Activated T-cell treated with anti-CD3 and anti-CD28 coated beads, Interleukin-2, amount 50 U/mL, for 24 hours (primary cell): ENCODE results near the gene FANCD2.
"Not testable (repeated sequence)": the region's sequence is repeated elsewhere in the genome, so short reads cannot be mapped to it uniquely, and the experiment has no call there.

Experiments used
- DNase-seq: peaks from one replicate; pipeline ENCODE4 v3.0.0-alpha.2; 2020
- H3K27ac Mint-ChIP-seq: 2 replicates; pipeline ENCODE4 v1.8.0; 2020; ENCODE audit warnings: mild to moderate bottlenecking, mixed read lengths
- H3K27me3 Mint-ChIP-seq: 2 replicates; pipeline ENCODE4 v1.8.0; 2020; ENCODE audit warnings: mixed read lengths
- H3K36me3 Mint-ChIP-seq: 2 replicates; pipeline ENCODE4 v1.8.0; 2020; ENCODE audit warnings: low read depth, mixed read lengths
- H3K4me1 Mint-ChIP-seq: 2 replicates; pipeline ENCODE4 v1.8.0; 2020; ENCODE audit warnings: low read depth, mixed read lengths
- H3K4me3 Mint-ChIP-seq: 2 replicates; pipeline ENCODE4 v1.8.0; 2020; ENCODE audit warnings: mild to moderate bottlenecking, moderate library complexity, mixed read lengths
- H3K9me3 Mint-ChIP-seq: 2 replicates; pipeline ENCODE4 v1.8.0; 2020; ENCODE audit warnings: mixed read lengths

The FANCD2 gene

DNA sequence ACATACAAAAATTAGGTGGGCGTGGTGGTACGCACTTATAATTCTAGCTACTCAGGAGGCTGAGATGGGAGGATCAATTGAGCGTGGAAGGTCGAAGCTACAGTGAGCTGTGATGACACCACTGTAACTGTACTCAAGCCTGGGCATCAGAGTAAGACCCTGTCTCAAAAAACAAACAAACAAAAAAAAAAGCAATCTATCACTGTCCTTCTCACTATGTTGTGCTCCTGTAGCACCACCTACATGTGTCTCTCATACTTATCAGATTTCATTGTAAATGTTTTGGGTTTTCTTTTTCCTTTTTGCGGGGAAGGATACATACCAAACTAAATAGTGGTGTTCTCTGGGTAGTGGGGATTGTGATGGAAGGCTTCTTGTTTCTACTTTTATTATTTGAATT, 14.8 kb downstream of the FANCD2 start:
- Mint-ChIP-seq H3K4me3 (no peak overlapping the region), H3K27me3 (no peaks in the 10 kb centered on the region), H3K4me1 (peaks cover 2% of the 10 kb centered on the region), H3K36me3 (peaks cover 88% of the 10 kb centered on the region), H3K9me3 (no peaks in the 10 kb centered on the region), H3K27ac (no peak overlapping the region)
- no peak for DNase-seq

DNA sequence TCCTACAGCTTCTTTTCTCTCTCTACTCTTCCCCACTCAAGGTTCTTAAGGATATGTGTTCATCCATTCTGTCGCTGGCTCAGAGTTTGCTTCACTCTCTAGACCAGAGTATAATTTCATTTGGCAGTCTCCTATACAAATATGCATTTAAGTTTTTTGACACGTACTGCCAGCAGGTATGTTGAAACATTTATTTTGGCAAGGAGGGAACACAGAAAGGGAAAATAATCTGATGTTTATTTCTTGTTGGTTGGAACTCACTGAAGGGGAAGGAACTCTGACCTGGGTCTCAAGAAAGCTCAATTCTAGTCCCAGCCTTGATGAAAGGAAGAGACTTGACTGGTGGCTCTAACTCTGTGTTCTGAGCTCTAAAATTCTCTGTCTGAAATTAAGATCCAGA, 21.6 kb downstream of the FANCD2 start:
- no peaks in the 10 kb centered on the region for H3K27me3 Mint-ChIP-seq
- H3K4me3 Mint-ChIP-seq = no peak overlapping the region
- H3K27ac Mint-ChIP-seq = no peak overlapping the region
- H3K9me3 Mint-ChIP-seq = no peaks in the 10 kb centered on the region
- no peaks in the 10 kb centered on the region for H3K4me1 Mint-ChIP-seq
- H3K36me3 Mint-ChIP-seq = peaks cover 91% of the 10 kb centered on the region
- DNase-seq = no peak

GRCh38 chr3:10053054-10053453, 26.8 kb downstream of the FANCD2 start:
- not testable (repeated sequence) for H3K4me3 Mint-ChIP-seq, H3K4me1 Mint-ChIP-seq, H3K27ac Mint-ChIP-seq, H3K27me3 Mint-ChIP-seq, H3K9me3 Mint-ChIP-seq, DNase-seq
- H3K36me3 Mint-ChIP-seq = peaks cover 85% of the 10 kb centered on the region

DNA sequence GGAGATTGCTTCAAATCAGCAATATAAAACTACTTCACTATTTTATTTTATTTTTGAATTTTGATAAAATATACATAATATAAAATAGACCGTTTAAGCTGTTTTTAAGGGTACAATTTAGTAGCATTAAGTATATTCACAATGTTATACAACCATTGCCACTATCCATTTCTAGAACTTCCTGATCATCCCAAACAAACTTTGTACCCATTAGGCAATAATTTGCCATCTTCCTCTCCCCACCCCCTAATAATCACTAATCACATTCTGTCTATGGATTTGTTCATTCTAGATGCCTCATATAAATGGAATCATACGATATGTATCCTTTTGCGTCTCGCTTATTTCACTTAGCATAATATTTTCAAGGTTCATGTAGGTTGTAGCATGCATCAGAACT, 28.9 kb downstream of the FANCD2 start:
- Mint-ChIP-seq H3K4me1 (no peaks in the 10 kb centered on the region), H3K9me3 (no peaks in the 10 kb centered on the region), H3K27me3 (no peaks in the 10 kb centered on the region), H3K36me3 (peaks cover 84% of the 10 kb centered on the region), H3K27ac (no peak overlapping the region), H3K4me3 (no peak overlapping the region)
- DNase-seq = no peak

GRCh38 chr3:10070077-10070476, 43.8 kb downstream of the FANCD2 start:
- H3K27ac Mint-ChIP-seq, H3K27me3 Mint-ChIP-seq, H3K4me1 Mint-ChIP-seq, H3K9me3 Mint-ChIP-seq, H3K4me3 Mint-ChIP-seq, DNase-seq: not testable (repeated sequence)
- peaks cover 86% of the 10 kb centered on the region for H3K36me3 Mint-ChIP-seq

DNA sequence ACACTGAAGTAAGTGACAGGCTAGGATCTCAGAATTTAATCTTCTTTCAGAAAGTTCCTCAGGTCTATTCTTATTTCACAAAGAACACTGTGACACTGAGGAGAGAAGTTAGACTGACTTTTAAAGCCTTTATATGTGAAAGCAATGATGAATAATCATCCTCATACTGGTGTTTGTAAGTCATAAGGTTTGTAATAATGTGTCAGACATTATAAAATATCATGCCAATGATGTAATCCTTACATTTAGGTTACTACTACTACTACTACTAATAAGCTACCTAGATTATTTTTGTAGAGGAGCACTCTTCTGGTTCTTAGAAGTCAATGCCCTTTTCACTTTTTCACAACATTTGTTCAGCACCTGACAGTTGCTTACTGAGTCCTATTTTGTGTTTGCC, 48.4 kb downstream of the FANCD2 start:
- Mint-ChIP-seq H3K36me3 (peaks cover 80% of the 10 kb centered on the region), H3K9me3 (no peaks in the 10 kb centered on the region), H3K4me3 (no peak overlapping the region), H3K4me1 (peaks cover 4% of the 10 kb centered on the region), H3K27me3 (no peaks in the 10 kb centered on the region), H3K27ac (no peak overlapping the region)
- no peak for DNase-seq

GRCh38 chr3:10081871-10082270, 55.6 kb downstream of the FANCD2 start:
- no peaks in the 10 kb centered on the region for H3K27me3 Mint-ChIP-seq
- no peak overlapping the region for H3K27ac Mint-ChIP-seq
- H3K9me3 Mint-ChIP-seq = no peaks in the 10 kb centered on the region
- DNase-seq = no peak
- no peak overlapping the region for H3K4me3 Mint-ChIP-seq
- peaks cover 86% of the 10 kb centered on the region for H3K36me3 Mint-ChIP-seq
- H3K4me1 Mint-ChIP-seq = no peaks in the 10 kb centered on the region

GRCh38 chr3:10085738-10086137, 59.5 kb downstream of the FANCD2 start:
- H3K36me3 Mint-ChIP-seq = peaks cover 87% of the 10 kb centered on the region
- no peaks in the 10 kb centered on the region for H3K4me1 Mint-ChIP-seq
- DNase-seq = no peak
- H3K27me3 Mint-ChIP-seq = no peaks in the 10 kb centered on the region
- no peak overlapping the region for H3K4me3 Mint-ChIP-seq
- H3K27ac Mint-ChIP-seq = no peak overlapping the region
- H3K9me3 Mint-ChIP-seq = no peaks in the 10 kb centered on the region

DNA sequence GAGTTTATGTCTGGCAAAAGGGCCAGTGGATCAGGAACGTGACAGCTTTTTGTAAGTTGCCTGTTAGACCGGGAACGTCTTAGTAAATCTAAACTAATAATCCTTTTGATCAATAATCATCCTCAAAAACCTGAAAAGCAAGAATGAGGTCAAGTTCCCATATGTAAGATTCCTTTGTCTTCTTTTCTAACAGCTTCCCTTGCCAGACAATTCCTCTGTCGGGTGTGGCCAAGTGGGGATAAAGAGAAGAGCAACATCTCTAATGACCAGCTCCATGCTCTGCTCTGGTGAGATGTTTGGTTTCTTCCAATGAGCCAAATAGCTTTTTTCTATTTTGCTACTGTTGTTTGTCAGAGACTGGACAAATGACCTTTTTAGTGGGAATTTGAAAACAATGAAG, 62.0 kb downstream of the FANCD2 start:
- H3K4me3 Mint-ChIP-seq = no peak overlapping the region
- no peak for DNase-seq
- H3K27ac Mint-ChIP-seq = no peak overlapping the region
- no peaks in the 10 kb centered on the region for H3K4me1 Mint-ChIP-seq
- H3K9me3 Mint-ChIP-seq = no peaks in the 10 kb centered on the region
- no peaks in the 10 kb centered on the region for H3K27me3 Mint-ChIP-seq
- H3K36me3 Mint-ChIP-seq = peaks cover 83% of the 10 kb centered on the region

GRCh38 chr3:10090179-10090578, 63.9 kb downstream of the FANCD2 start:
- Mint-ChIP-seq H3K27ac (no peak overlapping the region), H3K36me3 (peaks cover 87% of the 10 kb centered on the region), H3K4me3 (no peak overlapping the region), H3K27me3 (no peaks in the 10 kb centered on the region), H3K4me1 (no peaks in the 10 kb centered on the region), H3K9me3 (no peaks in the 10 kb centered on the region)
- no peak for DNase-seq

GRCh38 chr3:10090774-10091173, 64.5 kb downstream of the FANCD2 start:
- peaks cover 88% of the 10 kb centered on the region for H3K36me3 Mint-ChIP-seq

DNA sequence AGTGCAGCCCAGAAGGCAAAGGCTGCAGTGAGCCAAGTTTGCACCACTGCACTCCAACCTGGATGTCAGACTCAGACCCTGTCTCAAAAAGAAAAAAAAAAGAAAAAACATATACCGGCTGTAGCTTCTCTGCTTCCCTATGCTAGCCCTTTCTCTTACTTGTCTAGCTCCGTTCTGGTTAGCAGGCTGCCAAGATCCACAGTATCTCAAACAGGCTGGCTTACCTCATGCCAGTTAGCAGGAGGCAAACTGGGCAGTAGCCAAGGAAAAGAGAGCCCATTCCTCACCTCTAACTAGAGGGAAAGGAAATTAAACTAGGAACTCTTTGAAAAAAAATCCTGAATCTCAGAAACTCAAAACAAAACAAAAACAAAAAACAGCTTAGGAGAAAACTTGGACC, 65.2 kb downstream of the FANCD2 start:
- not testable (repeated sequence) for H3K27ac Mint-ChIP-seq, H3K27me3 Mint-ChIP-seq, H3K4me3 Mint-ChIP-seq, H3K9me3 Mint-ChIP-seq, DNase-seq, H3K4me1 Mint-ChIP-seq
- peaks cover 88% of the 10 kb centered on the region for H3K36me3 Mint-ChIP-seq

More at GRCh38 chr3:10090774-10091173, 64.5 kb downstream of the FANCD2 start:
- H3K27me3 Mint-ChIP-seq, DNase-seq, H3K4me1 Mint-ChIP-seq, H3K27ac Mint-ChIP-seq, H3K4me3 Mint-ChIP-seq, H3K9me3 Mint-ChIP-seq: not testable (repeated sequence)

GRCh38 chr3:10093678-10094077, 67.4 kb downstream of the FANCD2 start:
- Mint-ChIP-seq H3K36me3 (peaks cover 88% of the 10 kb centered on the region), H3K27ac (no peak overlapping the region), H3K4me3 (no peak overlapping the region), H3K9me3 (no peaks in the 10 kb centered on the region), H3K4me1 (no peaks in the 10 kb centered on the region), H3K27me3 (no peaks in the 10 kb centered on the region)
- no peak for DNase-seq

DNA sequence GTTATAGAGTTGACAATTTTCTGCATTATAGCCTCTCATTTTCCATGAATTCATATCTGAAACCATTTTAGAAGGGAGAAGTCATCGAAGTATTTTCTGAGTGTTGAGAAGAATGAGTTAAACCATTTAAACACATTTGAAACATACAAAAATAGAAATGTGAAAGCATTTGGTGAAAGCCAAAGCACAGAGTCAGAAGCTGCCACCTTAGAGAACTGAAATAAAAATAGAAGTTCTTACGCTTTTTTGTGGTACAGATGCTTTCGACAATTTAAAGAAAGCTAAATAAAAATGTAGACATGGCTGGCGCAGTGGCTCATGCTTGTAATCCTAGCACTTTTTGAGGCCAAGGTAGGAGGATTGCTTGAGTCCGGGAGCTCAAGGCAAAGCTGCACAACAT, 72.8 kb downstream of the FANCD2 start:
- H3K4me1 Mint-ChIP-seq = no peaks in the 10 kb centered on the region
- no peaks in the 10 kb centered on the region for H3K9me3 Mint-ChIP-seq
- H3K27me3 Mint-ChIP-seq = no peaks in the 10 kb centered on the region
- no peak for DNase-seq
- H3K27ac Mint-ChIP-seq = no peak overlapping the region
- no peak overlapping the region for H3K4me3 Mint-ChIP-seq
- H3K36me3 Mint-ChIP-seq = peaks cover 87% of the 10 kb centered on the region

DNA sequence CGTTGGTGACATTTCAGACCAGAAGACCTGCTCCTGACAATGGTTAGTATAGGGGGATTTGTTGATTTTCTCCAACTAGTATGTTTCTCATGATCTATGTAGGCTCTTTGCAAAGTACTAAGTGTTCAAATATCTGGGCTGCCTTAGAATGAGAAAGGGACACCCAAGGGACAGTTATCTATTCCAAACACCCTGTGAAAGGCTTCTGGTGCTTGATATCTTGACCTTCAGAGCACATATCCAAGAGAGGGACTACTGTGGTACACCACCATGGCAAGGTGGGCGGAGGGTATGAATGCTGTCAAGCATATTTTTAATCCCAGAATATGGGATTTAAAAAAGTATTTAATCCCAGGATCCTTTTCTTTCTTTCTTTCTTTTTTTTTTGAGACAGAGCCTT, 80.7 kb downstream of the FANCD2 start:
- Mint-ChIP-seq H3K27me3 (no peaks in the 10 kb centered on the region), H3K36me3 (peaks cover 20% of the 10 kb centered on the region)

GRCh38 chr3:10108091-10108490, 81.9 kb downstream of the FANCD2 start, which contains the start of gene FANCD2OS:
Gene FANCD2OS (minus strand): TSS chr3:10108255. CDS start chr3:10104774, 3,481 bp downstream.
- no peaks in the 10 kb centered on the region for H3K27me3 Mint-ChIP-seq
- H3K9me3 Mint-ChIP-seq = no peaks in the 10 kb centered on the region
- no peak within 1 kb of the TSS for H3K27ac Mint-ChIP-seq
- H3K36me3 Mint-ChIP-seq = peaks cover 16% of the 10 kb centered on the region
- H3K4me3 Mint-ChIP-seq = no peak within 1 kb of the TSS
- H3K4me1 Mint-ChIP-seq = no peaks in the 10 kb centered on the region
- DNase-seq = no peak

More for the DNA sequence above, 80.7 kb downstream of the FANCD2 start:
- no peak overlapping the region for H3K27ac Mint-ChIP-seq
- no peak for DNase-seq
- H3K9me3 Mint-ChIP-seq = no peaks in the 10 kb centered on the region
- no peak overlapping the region for H3K4me3 Mint-ChIP-seq
- no peaks in the 10 kb centered on the region for H3K4me1 Mint-ChIP-seq
